A549 treated with RU486 at 1 μM for 4 hours (cell line): Measurements from ENCODE around the gene ACP5. TPM values are rescaled to one million over a fixed set of nuclear protein-coding genes. Genes with fewer than 3 reads are reported as not detected.

Experiments
- total RNA-seq: library from RNA; stranded (reverse); fragments of 200-300 nt; extraction: Qiagen RNA extraction; gene quantifications from 5 replicates; pipeline ENCODE4 v1.2.3, GENCODE V29; 2022; ENCODE audit warnings: low read depth

ACP5 gene
- 0.27 to 0.43 TPM in 2 of 5 replicates, not detected in the others for total RNA-seq

DNA sequence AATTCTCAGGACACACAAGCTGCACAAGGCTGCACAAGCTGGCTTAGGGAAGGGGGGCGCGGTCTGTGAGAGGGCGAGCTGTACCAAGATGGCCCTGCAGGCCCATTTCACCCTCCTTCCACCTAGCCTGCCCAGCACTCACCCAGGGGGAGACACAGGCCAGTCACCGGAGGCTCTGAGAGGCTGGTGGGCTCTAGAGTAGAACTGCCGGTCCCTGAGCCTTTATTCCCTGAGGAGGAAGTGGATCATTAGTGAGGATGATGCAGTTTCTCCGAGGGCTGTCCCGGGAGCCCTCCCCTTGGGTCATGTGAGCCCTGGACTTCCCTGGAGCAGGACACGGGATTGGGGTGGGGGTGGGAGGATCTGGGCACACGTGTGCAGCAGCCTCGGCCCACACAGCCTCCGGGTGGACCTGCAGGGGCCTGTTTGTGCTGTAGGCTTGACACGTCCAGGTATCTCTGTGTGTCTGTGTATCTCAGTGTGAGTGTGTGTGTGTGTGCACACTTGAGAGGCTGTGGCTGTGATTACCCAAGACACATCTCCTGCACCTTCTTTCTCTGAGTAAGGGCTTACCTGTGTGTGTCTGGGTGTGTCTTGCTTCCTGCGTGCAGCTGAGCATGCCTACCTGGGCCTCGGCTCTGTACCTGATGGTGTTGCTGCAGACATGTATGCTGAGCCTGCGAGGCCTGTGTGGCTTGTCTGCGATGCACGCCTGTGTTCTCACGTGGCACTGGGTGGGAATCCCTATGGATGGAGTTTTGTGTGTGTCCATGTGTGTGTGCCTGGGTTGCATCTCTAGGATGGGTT is at the start of gene ACP5:
TSS of gene ACP5 (minus strand) at position 195 of the 807 bp plus-strand sequence. CDS start 328 bp downstream, outside the sequence.

DNA sequence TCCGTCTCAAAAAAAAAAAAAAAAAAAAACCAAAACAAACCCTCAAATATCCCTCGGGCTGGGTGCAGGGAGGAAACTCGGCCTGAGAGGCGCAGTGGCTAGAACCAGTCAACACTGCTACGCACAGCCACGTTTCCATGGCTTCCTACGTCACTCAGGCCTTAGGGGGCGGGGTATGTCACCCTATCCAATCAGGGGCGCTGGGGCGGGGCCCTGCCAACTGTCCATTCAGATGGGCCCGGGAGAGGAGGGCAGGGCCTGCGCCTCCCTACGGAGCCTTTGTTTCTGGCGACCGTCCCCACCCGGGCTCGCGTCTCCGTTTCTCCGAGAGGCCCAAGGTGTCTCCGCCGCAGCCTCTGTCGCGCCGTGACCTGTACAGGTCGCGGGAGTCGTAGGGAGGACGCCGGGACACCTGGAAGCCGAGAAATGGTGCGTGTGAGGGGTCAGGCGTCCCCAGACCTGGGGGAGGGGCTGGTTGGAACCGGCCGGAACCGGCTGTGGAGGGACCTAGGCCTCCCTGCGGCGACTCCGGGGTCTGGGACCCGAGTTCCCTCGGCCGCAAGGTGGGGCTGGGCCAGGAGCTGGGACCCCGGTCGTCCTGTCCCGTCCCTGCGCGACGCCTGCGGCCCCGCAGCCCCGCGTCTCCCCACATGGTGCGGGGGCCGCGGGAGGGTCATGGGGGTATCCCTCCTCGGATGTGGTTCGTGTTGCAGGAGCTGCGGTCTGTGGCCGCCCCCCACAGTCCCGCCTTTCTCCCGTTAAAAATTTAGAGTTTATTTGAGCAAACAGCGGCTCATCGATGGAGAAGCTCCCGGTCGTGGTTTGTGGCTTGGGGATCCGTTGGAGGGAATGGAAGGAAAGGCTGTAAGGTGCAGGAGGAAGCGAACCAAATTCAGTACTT is 20.0 kb upstream of the ACP5 start, which contains the start of gene ZNF627:
TSS of gene ZNF627 (plus strand) at position 282 of the 901 bp plus-strand sequence. CDS start at position 427, 145 bp downstream.

GRCh38 chr19:11558881-11559828 is 18.3 kb downstream of the ACP5 start, which contains the start of gene ELOF1:
Gene ELOF1 (minus strand): TSS chr19:11559230. CDS start chr19:11554347, 4,883 bp downstream.

GRCh38 chr19:11538232-11539036 is 39.0 kb downstream of the ACP5 start, which contains the start of gene CNN1:
Gene CNN1 (plus strand): TSS chr19:11538851. CDS start chr19:11538928, 77 bp downstream.

DNA sequence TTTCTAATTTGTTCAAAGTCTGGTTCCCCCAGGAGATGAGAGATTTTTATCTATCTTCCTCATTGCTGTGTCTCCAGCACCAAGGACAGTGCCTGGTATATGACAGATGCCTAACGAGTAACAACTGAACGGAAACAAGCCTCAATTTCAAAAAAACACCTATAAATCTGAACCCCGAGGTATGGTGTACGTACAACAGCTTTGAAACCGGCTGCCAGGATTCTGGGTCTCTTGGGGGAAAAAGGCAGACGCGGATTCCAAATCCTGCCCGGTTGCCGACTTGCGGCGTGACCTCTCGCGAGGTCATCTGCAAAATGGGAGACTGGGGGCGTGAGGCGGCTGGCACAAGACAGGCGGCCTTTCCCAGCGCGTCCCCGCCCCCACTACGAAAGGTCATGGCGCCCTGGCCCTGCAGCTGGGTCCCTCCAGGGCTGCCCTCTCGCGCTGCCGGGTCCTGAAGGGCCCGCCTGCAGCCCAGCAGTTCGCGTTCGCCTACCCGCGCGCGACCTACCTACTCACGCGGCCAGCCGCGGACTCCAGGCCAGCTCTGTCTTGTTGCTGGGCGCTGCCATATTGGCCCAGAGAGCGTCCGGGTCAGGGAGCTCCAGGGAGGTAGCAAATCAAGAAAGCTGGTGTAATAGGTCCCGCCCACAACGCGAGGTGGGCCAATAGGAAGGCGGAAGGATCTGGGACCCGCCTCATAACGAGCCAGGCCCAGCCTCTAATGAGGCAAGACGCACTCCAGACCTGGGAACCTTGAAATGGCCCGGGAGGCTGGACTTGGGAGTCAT is 48.7 kb downstream of the ACP5 start, which contains the start of gene ECSIT:
TSS of gene ECSIT (minus strand) at position 584 of the 791 bp plus-strand sequence. CDS start 9,964 bp downstream, outside the sequence.

Other genes starting within 250 kb of the ACP5 start
- 2.5 to 3.2 TPM (median 2.8 TPM) in 5 replicates for gene RAB3D, start 238.0 kb downstream of the ACP5 start, total RNA-seq
- gene TMEM205, start 231.4 kb downstream of the ACP5 start, total RNA-seq, result 95.9 to 133 TPM (median 114 TPM) in 5 replicates
- 4.4 to 6.4 TPM (median 5.7 TPM) in 5 replicates for gene CCDC159, start 231.1 kb downstream of the ACP5 start, total RNA-seq
- 8.0 to 11.5 TPM (median 9.9 TPM) in 5 replicates for gene PLPPR2, start 222.2 kb downstream of the ACP5 start, total RNA-seq
- 1.7 to 3.4 TPM (median 2.2 TPM) in 5 replicates for gene SWSAP1, start 203.0 kb downstream of the ACP5 start, total RNA-seq
- 3.6 to 5.5 TPM (median 5.1 TPM) in 5 replicates for gene EPOR, start 193.3 kb downstream of the ACP5 start, total RNA-seq
- gene RGL3, start 158.3 kb downstream of the ACP5 start, total RNA-seq, result 0.85 to 2.0 TPM (median 1.7 TPM) in 5 replicates
- 0.83 to 1.3 TPM (median 1.3 TPM) in 5 replicates for gene ODAD3, start 142.5 kb downstream of the ACP5 start, total RNA-seq
- gene PRKCSH, start 142.0 kb downstream of the ACP5 start, total RNA-seq, result 232 to 265 TPM (median 260 TPM) in 5 replicates
- 0.02 to 0.21 TPM (median 0.11 TPM) in 3 of 5 replicates, not detected in the others for gene ELAVL3, start 96.6 kb downstream of the ACP5 start, total RNA-seq
- 3.5 to 6.0 TPM (median 5.3 TPM) in 5 replicates for gene ZNF653, start 71.8 kb downstream of the ACP5 start, total RNA-seq
- gene ECSIT, start 48.5 kb downstream of the ACP5 start, total RNA-seq, result 27.8 to 37.6 TPM (median 34.7 TPM) in 5 replicates
- gene CNN1, start 38.8 kb downstream of the ACP5 start, total RNA-seq, result 0.35 to 0.94 TPM (median 0.40 TPM) in 5 replicates
- gene ELOF1, start 18.4 kb downstream of the ACP5 start, total RNA-seq, result 91.1 to 119 TPM (median 103 TPM) in 5 replicates
- 2.8 to 5.5 TPM (median 3.7 TPM) in 5 replicates for gene ZNF627, start 19.8 kb upstream of the ACP5 start, total RNA-seq
- 1.9 to 4.2 TPM (median 3.0 TPM) in 5 replicates for gene ZNF823, start 161.3 kb upstream of the ACP5 start, total RNA-seq
- gene ZNF441, start 189.4 kb upstream of the ACP5 start, total RNA-seq, result not detected in 5 replicates
- gene ZNF491, start 220.9 kb upstream of the ACP5 start, total RNA-seq, result not detected in 5 replicates
- gene ZNF440, start 236.6 kb upstream of the ACP5 start, total RNA-seq, result 0.03 to 0.09 TPM (median 0.06 TPM) in 3 of 5 replicates, not detected in the others